ENCODE results near the gene CCDC50.

- TF ChIP-seq CTCF (conservative IDR thresholded peaks at IDR 0.05; ENCODE audit: low read depth, low read length): no peak
- no peak for TF ChIP-seq EZH2 (IDR thresholded peaks at IDR 0.05; ENCODE audit: low read length, unreplicated experiment)
- no peak for TF ChIP-seq EZH2phosphoT487 (IDR thresholded peaks at IDR 0.05; ENCODE audit: borderline replicate concordance, low read length)
Measured at GRCh38 chr3:191330530-191331048, 1.4 kb downstream of the CCDC50 start.
